HG03565 (cell line): ENCODE measurements around the gene ARID3B.

ENCODE experiments used
- ATAC-seq: cut with Tn5 transposase; IDR thresholded peaks from one replicate; pipeline ENCODE4 v1.9.1; 2021; ENCODE audit warnings: mild to moderate bottlenecking, moderate library complexity; ENCODE audit not compliant: unreplicated experiment

The ARID3B gene

DNA sequence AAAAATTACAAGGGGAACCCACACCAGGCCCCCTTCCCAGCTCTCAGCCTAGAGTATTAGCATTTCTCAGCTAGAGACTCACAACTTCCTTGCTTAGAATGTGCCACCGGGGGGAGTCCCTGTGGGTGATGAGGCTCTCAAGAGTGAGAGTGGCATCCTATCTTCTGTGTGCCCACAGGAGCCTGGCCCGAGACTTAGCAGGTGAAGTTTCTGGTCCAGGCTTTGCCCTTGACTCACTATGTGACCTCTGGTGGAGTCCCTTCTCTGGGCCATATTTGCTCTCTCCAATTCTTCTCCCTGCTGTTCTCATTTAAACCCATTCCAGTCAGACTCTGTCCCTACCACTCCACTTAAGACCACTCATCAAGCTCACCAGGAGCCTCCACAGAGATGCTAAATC lies 92.8 kb downstream of the ARID3B start:
- no peak for ATAC-seq

DNA sequence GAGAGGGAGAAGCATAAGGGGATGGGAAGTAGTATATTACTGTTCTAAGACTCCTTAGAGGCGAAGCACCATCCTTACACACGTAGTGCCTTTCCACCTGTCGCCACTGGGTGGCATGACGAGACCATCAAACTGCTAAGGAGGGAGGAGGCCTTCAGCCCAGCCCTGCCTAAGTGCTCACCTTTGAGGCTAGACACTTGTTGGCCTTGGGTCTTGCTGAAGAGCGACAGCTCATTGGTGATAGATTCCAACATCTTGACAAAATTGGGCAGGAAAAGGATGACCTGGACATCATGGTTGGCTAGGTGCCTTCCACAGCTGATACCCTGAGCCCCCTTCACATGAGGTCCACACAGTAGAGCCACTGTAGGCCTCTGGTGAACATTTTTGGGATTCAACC lies 94.2 kb downstream of the ARID3B start:
- no peak for ATAC-seq

DNA sequence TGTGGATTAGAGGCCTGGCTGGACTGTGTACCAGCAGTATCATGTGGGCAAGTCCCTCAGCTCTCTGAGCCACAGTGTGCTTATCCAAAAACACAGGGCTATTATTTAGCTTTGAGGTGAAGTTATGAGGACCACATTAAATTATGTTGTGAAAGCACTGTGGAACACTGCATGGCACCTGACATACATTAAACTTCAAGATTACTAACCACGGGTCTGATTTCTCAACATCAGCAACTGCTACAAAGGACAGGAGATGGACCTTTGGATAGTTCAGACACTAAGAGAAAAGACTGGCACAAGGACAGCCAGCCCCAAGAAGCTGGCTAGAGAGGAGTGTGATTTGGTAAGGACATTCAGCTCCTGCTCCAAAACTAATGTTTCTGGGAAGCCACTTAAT lies 96.0 kb downstream of the ARID3B start:
- ATAC-seq = no peak

DNA sequence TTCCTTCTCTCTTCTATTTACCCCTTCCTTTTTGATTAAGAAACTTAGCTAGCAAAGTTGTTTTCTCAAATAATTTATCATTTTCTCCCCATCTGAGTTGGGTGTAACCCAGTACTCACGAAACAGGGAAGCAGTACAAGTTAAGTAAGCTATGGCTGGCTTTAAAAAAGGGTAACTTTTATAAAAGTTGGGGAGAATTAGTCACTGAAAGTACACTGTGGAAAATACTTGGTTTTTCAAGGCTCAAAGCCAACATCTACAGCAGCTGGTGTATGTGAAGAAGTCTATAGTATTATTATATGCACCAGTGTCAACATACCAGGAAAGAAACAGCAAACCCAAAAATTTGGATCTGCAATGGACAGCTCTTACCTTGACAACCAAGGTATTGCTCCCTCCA lies 100.1 kb downstream of the ARID3B start:
- ATAC-seq = no peak

DNA sequence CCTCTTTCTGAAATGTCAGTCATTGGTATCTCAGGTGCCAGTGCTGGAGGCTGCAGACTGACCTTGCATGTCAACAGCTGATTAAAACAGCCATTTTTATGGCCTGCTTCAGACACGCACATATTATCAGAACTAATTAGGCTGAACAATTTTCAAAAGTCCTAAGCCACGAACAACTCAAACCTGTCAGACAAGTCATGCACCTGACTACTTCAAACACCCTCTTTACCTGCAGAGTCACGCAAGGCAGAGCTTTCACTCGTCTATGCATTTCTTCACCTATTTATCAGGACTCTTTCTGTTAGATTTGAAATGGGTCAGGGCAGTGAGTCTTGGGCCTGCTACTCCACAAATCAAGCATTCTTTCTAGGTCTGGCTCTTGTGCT lies 101.3 kb downstream of the ARID3B start:
- no peak for ATAC-seq

DNA sequence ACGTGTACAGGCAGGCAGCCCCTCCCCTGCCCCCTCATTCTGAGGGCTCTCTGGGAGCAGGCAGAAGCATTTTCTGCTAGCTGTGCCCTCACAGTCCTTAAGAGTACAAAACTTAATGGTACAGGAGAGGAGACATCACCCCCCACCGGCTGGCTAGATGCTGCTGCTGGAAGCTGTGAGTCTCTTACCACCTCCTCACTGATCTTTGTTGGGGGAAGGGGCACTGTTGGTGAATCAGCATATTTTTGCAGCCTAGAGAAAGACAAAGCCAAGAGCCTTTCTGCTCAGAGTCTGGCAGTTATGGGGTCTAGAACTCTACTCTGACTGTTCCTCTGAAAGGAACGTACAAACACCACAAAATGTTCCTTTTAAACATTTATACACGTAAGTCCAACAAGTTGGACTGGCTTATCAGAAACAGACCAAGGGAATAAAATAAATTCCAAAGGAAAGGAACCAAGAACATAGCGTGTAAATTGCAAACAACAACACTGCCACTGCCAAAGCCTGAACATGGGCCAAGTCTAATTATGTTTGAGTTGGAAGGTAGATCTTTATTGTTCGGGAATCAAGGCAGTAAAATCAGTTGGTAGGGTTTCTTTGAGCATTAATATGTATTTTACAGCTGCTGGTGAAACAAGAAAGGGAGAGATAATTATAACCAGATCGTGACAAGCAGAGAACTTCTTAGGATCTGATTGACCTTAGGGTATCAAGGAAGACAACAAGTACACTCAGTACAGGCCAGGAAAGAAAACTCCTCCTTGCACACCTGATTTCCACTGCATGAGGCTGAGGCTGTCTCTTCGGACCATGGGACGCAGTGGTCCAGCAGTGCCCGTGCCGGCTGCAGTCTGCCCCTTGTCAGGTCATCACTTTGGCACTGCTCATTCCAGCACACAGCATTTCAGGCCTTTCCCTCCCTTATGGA lies 102.0 kb downstream of the ARID3B start:
- ATAC-seq = no peak

DNA sequence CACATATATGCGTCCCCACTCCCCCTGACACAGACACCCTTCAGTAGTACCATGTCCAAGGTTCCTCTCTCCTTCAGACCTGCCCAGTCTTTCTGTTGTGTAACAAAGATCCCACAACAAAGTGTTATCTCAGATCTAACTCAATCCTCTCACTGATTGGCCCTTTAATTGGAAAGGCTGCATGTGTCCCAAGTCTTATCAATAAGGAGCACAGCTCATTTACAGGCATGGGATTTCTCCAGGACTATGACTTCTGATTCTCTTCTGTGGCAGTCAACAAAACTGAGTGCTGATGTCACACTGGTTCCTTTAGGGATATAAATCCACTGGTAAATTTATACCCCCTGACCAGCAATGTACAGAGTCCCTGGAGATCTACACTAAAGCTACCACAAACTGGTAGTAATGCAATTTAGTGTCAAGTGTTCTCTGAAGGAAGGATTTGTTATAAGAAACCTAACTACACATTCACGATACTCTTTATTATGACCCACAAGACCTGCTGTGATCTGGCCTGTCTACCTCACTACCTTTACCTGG lies 102.7 kb downstream of the ARID3B start:
- no peak for ATAC-seq

DNA sequence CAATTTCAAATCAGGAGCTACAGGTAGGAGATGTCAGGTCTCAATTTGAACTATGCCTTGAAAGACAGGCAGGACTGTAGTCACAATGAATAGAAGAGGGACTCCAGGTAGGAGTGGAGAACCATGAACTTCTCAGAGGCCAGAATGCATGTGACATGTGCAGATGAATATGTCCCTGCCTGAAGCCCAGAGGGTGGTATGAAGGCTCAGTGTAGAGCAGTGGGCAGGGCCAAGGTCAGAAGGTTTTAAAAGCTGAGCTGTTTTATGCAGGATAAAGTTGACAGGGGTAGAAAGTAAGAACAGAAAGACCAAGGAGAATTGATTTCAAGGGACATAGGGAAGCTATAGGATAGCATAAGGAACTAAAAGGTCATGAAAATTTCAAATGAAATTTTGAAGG lies 105.5 kb downstream of the ARID3B start:
- ATAC-seq = no peak
